Endothelial cell of umbilical vein (primary cell): ENCODE results near the gene SLC9C1. TPM values are rescaled to one million over a fixed set of nuclear protein-coding genes. Genes with fewer than 3 reads are reported as not detected.

ENCODE experiments used
- BruUV-seq: library from RNA; stranded (reverse); fragments of 400-500 nt; replicated peaks from 2 replicates; lab custom pipeline; 2021; lab: Mats Ljungman, UMichigan
- CTCF ChIA-PET: fragments of 300-600, 350-600 bp; sonication (Branson Sonifier 250); formaldehyde crosslinking; loops from one replicate; lab custom pipeline; 2021; ENCODE audit warnings: antibody characterized with exemption, inconsistent platforms; lab: Charles Lee
- POLR2A ChIA-PET: fragments of 300-600, 350-600 bp; sonication (Branson Sonifier 250); formaldehyde crosslinking; loops from one replicate; lab custom pipeline; 2021; ENCODE audit warnings: antibody characterized with exemption, inconsistent platforms; lab: Charles Lee
- DNase-seq: peaks from one replicate; pipeline ENCODE4 v3.0.0-alpha.2; 2011; ENCODE audit warnings: low read depth, low spot score
- FAIRE-seq: peaks from 2 replicates; lab custom pipeline; 2011; peaks lifted over from hg19 to GRCh38; lab: Jason Lieb, UNC
- H2AFZ ChIP-seq: 2 replicates; pipeline ENCODE4 v1.6.0; 2012; ENCODE audit warnings: low read depth, low read length, control low read depth, inconsistent platforms
- H3K27ac ChIP-seq: 2 replicates; pipeline ENCODE4 v1.5.1; 2011; ENCODE audit warnings: low read depth, mild to moderate bottlenecking, control low read depth, low read length, moderate library complexity; ENCODE audit not compliant: insufficient read depth
- H3K27me3 ChIP-seq, 2 experiments: 2 replicates each; pipeline versions ENCODE4 v1.6.0 to v1.6.1; 2011; ENCODE audit warnings: low read length in 2 of 2, mixed read lengths in 1 of 2; ENCODE audit not compliant: control insufficient read depth in 2 of 2, insufficient read depth in 2 of 2
- H3K36me3 ChIP-seq, 2 experiments: 2 replicates in 1 of 2; 3 replicates in 1 of 2; pipeline ENCODE4 v1.5.1; 2011; ENCODE audit warnings: low read length in 2 of 2, mild to moderate bottlenecking in 1 of 2, moderate library complexity in 1 of 2; ENCODE audit not compliant: control insufficient read depth in 2 of 2, insufficient read depth in 2 of 2; ENCODE audit errors: extremely low read depth in 1 of 2
- H3K4me1 ChIP-seq: 3 replicates; pipeline ENCODE4 v1.5.1; 2011; ENCODE audit warnings: mild to moderate bottlenecking, low read length; ENCODE audit not compliant: control insufficient read depth, insufficient read depth; ENCODE audit errors: extremely low read depth
- H3K4me2 ChIP-seq: 2 replicates; pipeline ENCODE4 v1.6.1; 2011; ENCODE audit warnings: low read length, control low read depth, mixed read lengths; ENCODE audit not compliant: insufficient read depth
- H3K4me3 ChIP-seq, 3 experiments: fragments of 200-600 bp in 1 of 3; sonication (generic), shearing (Covaris generic) in 1 of 3; replicated peaks in 1 of 3; 2 replicates each; pipeline ENCODE4 v1.5.1; 2011 to 2016; ENCODE audit warnings: control low read depth in 3 of 3, low read length in 3 of 3, mild to moderate bottlenecking in 2 of 3, inconsistent platforms in 1 of 3, low read depth in 1 of 3, moderate library complexity in 1 of 3; ENCODE audit not compliant: insufficient read depth in 1 of 3
- H3K79me2 ChIP-seq: 2 replicates; pipeline ENCODE4 v1.6.0; 2012; ENCODE audit warnings: low read length, inconsistent platforms; ENCODE audit not compliant: control insufficient read depth, insufficient read depth
- H3K9ac ChIP-seq: replicated peaks from 2 replicates; pipeline ENCODE3; 2011; ENCODE audit warnings: low read length, control low read depth; ENCODE audit not compliant: insufficient read depth; ENCODE audit errors: extremely low read depth
- H3K9me1 ChIP-seq: replicated peaks from 3 replicates; pipeline ENCODE4 v1.6.0; 2011; ENCODE audit warnings: mild to moderate bottlenecking, low read length; ENCODE audit not compliant: control insufficient read depth, insufficient read depth; ENCODE audit errors: extremely low read depth
- H3K9me3 ChIP-seq: replicated peaks from 2 replicates; pipeline ENCODE4 v1.5.1; 2012; ENCODE audit warnings: low read length, inconsistent platforms; ENCODE audit not compliant: control insufficient read depth, insufficient read depth
- H4K20me1 ChIP-seq: replicated peaks from 2 replicates; pipeline ENCODE3; 2011; ENCODE audit warnings: mild to moderate bottlenecking, low read length; ENCODE audit not compliant: control insufficient read depth, insufficient read depth; ENCODE audit errors: extremely low read depth
- CTCF ChIP-seq, 2 donors: IDR thresholded peaks; 1 replicate in 1 of 2; 2 replicates in 1 of 2; pipeline ENCODE4 v1.5.1; 2011; ENCODE audit warnings: low read length in 2 of 2, mild to moderate bottlenecking in 2 of 2, moderate library complexity in 2 of 2, control low read depth in 1 of 2, inconsistent platforms in 1 of 2, low read depth in 1 of 2; ENCODE audit not compliant: insufficient read depth in 1 of 2; ENCODE audit errors: extremely low read depth in 1 of 2
- EZH2 ChIP-seq: IDR thresholded peaks from 2 replicates; pipeline ENCODE4 v1.6.1; 2012; ENCODE audit warnings: borderline replicate concordance, low read depth, mild to moderate bottlenecking, moderate library complexity, low read length, inconsistent platforms; ENCODE audit not compliant: severe bottlenecking
- FOS ChIP-seq: IDR thresholded peaks from 2 replicates; pipeline ENCODE4 v1.6.1; 2011; ENCODE audit warnings: mild to moderate bottlenecking, low read length, moderate library complexity, borderline replicate concordance; ENCODE audit not compliant: insufficient read depth
- GATA2 ChIP-seq: IDR thresholded peaks from 2 replicates; pipeline ENCODE4 v1.7.0; 2011; ENCODE audit warnings: low read depth, mild to moderate bottlenecking, moderate library complexity, mixed read lengths, low read length; ENCODE audit not compliant: insufficient read length, insufficient read depth
- JUN ChIP-seq: IDR thresholded peaks from 2 replicates; pipeline ENCODE4 v1.6.1; 2011; ENCODE audit warnings: borderline replicate concordance, low read depth; ENCODE audit not compliant: insufficient read length, insufficient read depth
- MYC ChIP-seq: IDR thresholded peaks from one replicate; pipeline ENCODE4 v1.6.1; 2011; ENCODE audit warnings: mild to moderate bottlenecking, low read depth, low read length
- POLR2A ChIP-seq: IDR thresholded peaks from 2 replicates; pipeline ENCODE4 v1.6.1; 2012; ENCODE audit warnings: low read depth, mild to moderate bottlenecking, control low read depth, low read length
- POLR2AphosphoS5 ChIP-seq: IDR thresholded peaks from 2 replicates; pipeline ENCODE4 v1.6.1; 2012; ENCODE audit warnings: low read depth, mild to moderate bottlenecking, control low read depth, low read length, moderate library complexity; ENCODE audit not compliant: insufficient read depth
- dilution Hi-C: fragments of 300-500 bp; cut with MboI; formaldehyde crosslinking; loops from one replicate; pipeline ENCODE4 v1.15.0; 2019; ENCODE audit warnings: low sequenced_read_pairs; ENCODE audit not compliant: extremely low pct_ligation_motif_present
- intact Hi-C: fragments of 100-400 bp; cut with micrococcal nuclease; formaldehyde crosslinking; loops from one replicate; pipeline ENCODE4 v1.10.0; 2022
- polyA plus RNA-seq, 4 experiments: library from polyadenylated mRNA; depleted of rRNA in 3 of 4; stranded (reverse) in 3 of 4; unstranded in 1 of 4; fragments of >200 nt; gene quantifications; 2 replicates each; pipeline versions ENCODE4 v1.2.1 to v1.2.3, GENCODE V29; 2011 to 2012; ENCODE audit warnings: missing spikeins in 1 of 4
- total RNA-seq: library from RNA; stranded (reverse); gene quantifications from 2 replicates; pipeline ENCODE4 v1.2.3, GENCODE V29; 2021
- TF ChIP-seq, protein P1 (sequence below): IDR thresholded peaks from 2 replicates; pipeline ENCODE4 v1.6.1; 2011; ENCODE audit not compliant: insufficient read depth, insufficient read length

The SLC9C1 gene
- total and polyA plus RNA-seq, 2 donors (not counting 3 experiments of a cell fraction or from before 2014, with no cell fraction given), result not detected

DNA sequence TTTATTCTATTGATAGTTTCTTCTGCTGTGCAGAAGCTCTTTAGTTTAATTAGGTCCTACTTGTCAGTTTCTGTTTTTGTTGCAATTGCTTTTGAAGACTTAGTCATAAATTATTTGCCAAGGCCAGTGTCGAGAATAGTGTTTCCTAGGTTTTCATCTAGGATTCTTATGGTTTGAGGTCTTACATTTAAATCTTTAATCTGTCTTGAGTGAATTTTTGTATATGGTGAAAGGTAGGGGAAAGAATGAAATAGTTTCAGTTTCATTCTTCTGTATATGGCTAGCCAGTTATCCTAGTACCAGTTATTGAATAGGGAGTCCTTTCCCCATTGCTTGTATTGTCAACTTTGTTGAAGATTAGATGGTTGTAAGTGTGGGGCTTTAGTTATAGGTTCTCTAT is 150.3 kb downstream of the SLC9C1 start:
- no peak for TF ChIP-seq MYC
- TF ChIP-seq FOS, result no peak
- TF ChIP-seq JUN, result no peak
- TF ChIP-seq EZH2, result no peak
- no peak for TF ChIP-seq CTCF (IDR thresholded peaks at IDR 0.05; ENCODE audit: extremely low read depth in 1 of 2, insufficient read depth in 1 of 2, low read depth in 1 of 2, low read length in 2 of 2)
- no peak for TF ChIP-seq POLR2A
- TF ChIP-seq GATA2, result no peak
- TF ChIP-seq POLR2AphosphoS5, result no peak
- TF ChIP-seq, protein P1, sequence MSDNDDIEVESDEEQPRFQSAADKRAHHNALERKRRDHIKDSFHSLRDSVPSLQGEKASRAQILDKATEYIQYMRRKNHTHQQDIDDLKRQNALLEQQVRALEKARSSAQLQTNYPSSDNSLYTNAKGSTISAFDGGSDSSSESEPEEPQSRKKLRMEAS, result no peak
- Histone ChIP-seq H4K20me1 (no peaks in the 10 kb centered on the region), H3K9me3 (no peaks in the 10 kb centered on the region), H3K4me3 (no peak overlapping the region), H3K27me3 (peaks cover 3 to 5% of the 10 kb centered on the region in 2 experiments), H3K4me1 (no peaks in the 10 kb centered on the region), H3K9me1 (no peaks in the 10 kb centered on the region), H2AFZ (no peak overlapping the region), H3K36me3 (no peaks in the 10 kb centered on the region), H3K4me2 (no peak overlapping the region), H3K27ac (no peak overlapping the region), H3K79me2 (no peaks in the 10 kb centered on the region), H3K9ac (no peak overlapping the region)
- ChIA-PET CTCF (no interaction called here), POLR2A (no interaction called here)
- FAIRE-seq (no peak), DNase-seq (no peak)
- BruUV-seq, result no TSS peak
- dilution Hi-C loops, result no loop called here
- intact Hi-C loops, result no loop called here
